ENCODE results near the gene PTGDS. TPM values are rescaled to one million over a fixed set of nuclear protein-coding genes. Genes with fewer than 3 reads are reported as not detected.

PTGDS gene
- total RNA-seq, 3 donors from 2014 or later = 46.7 to 72.6 (median 48.2) TPM

DNA sequence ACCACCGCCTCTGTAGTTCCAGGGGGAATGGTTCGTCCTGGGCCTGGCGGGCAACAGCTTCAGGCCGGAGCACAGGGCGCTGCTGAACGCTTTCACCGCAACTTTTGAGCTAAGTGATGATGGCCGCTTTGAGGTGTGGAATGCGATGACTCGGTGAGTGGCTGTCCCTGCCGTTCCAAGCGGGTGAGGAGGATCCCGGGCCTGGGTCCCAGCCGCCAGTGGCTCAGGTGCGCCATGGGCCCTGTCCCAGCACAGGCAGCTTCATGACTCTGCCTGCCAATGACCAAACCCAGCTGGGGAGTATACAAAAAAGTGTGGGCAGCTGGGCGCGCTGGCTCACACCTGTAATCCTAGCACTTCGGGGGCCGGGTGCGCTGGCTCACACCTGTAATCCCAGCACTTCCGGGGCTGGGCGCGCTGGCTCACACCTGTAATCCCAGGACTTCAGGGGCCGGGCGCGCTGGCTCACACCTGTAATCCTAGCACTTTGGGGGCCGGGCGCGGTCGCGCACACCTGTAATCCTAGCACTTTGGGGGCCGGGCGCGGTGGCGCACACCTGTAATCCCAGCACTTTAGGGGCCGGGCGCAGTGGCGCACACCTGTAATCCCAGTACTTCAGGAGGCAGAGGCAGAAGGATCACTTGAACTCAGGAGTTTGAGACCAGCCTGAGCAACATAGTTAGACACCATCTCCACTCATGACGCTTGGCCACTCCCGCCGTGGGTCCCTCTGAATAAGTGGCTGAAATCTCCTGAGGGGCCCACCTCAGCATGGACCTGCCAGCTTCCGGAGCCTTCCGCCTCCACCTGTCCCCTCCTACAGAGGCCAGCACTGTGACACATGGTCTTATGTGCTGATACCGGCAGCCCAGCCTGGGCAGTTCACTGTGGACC lies 24.2 kb upstream of the PTGDS start:
- H3K4me3 ChIP-seq = no peak overlapping the region
- H3K36me3 ChIP-seq = no peaks in the 10 kb centered on the region
- no peak for DNase-seq (ENCODE audit: low spot score in 2 of 2)
- no peaks in the 10 kb centered on the region for H3K27me3 ChIP-seq
- TF ChIP-seq POLR2AphosphoS5 (IDR thresholded peaks at IDR 0.05) (no peak), POLR2A (IDR thresholded peaks at IDR 0.05) (no peak)
- TF ChIP-seq, protein P1, sequence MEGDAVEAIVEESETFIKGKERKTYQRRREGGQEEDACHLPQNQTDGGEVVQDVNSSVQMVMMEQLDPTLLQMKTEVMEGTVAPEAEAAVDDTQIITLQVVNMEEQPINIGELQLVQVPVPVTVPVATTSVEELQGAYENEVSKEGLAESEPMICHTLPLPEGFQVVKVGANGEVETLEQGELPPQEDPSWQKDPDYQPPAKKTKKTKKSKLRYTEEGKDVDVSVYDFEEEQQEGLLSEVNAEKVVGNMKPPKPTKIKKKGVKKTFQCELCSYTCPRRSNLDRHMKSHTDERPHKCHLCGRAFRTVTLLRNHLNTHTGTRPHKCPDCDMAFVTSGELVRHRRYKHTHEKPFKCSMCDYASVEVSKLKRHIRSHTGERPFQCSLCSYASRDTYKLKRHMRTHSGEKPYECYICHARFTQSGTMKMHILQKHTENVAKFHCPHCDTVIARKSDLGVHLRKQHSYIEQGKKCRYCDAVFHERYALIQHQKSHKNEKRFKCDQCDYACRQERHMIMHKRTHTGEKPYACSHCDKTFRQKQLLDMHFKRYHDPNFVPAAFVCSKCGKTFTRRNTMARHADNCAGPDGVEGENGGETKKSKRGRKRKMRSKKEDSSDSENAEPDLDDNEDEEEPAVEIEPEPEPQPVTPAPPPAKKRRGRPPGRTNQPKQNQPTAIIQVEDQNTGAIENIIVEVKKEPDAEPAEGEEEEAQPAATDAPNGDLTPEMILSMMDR (IDR thresholded peaks at IDR 0.05) = no peak
- intact Hi-C loops (cut with DNase I; ENCODE audit: low total_unique reads) = no loop called here
- peaks cover 0 to 7% of the 10 kb centered on the region in 2 donors for H3K4me1 ChIP-seq
- H3K9me3 ChIP-seq = no peaks in the 10 kb centered on the region
- no peak overlapping the region for H3K27ac ChIP-seq

DNA sequence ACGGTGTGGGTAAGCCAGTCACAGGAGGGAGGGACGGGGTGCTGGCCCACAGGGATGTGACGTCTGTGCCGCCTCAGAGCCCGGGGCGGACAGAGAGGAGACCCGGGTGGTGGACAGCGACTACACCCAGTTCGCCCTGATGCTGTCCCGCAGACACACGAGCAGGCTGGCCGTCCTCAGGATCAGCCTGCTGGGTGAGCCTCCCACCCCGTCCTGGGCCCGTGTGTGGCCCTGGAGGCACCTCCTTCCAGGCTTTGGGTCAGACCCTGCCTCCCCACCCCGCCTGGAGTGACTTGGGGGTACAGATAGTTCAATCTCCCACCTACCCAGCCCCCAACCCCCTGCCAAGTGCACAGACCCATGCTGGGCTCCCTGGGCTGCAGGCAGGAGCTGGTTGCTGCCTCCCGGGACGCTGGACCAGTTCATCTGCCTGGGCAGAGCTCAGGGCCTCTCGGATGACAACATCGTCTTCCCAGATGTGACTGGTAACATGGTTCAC lies 23.5 kb upstream of the PTGDS start:
- no peaks in the 10 kb centered on the region for H3K27me3 ChIP-seq
- peaks cover 0 to 7% of the 10 kb centered on the region in 2 donors for H3K4me1 ChIP-seq
- no peaks in the 10 kb centered on the region for H3K9me3 ChIP-seq
- TF ChIP-seq POLR2A (IDR thresholded peaks at IDR 0.05) (no peak), POLR2AphosphoS5 (IDR thresholded peaks at IDR 0.05) (no peak)
- TF ChIP-seq, protein P1 (IDR thresholded peaks at IDR 0.05) = no peak
- DNase-seq (ENCODE audit: low spot score in 2 of 2) = no peak
- H3K27ac ChIP-seq = no peak overlapping the region
- intact Hi-C loops (cut with DNase I; ENCODE audit: low total_unique reads) = no loop called here
- no peak overlapping the region for H3K4me3 ChIP-seq
- H3K36me3 ChIP-seq = no peaks in the 10 kb centered on the region

DNA sequence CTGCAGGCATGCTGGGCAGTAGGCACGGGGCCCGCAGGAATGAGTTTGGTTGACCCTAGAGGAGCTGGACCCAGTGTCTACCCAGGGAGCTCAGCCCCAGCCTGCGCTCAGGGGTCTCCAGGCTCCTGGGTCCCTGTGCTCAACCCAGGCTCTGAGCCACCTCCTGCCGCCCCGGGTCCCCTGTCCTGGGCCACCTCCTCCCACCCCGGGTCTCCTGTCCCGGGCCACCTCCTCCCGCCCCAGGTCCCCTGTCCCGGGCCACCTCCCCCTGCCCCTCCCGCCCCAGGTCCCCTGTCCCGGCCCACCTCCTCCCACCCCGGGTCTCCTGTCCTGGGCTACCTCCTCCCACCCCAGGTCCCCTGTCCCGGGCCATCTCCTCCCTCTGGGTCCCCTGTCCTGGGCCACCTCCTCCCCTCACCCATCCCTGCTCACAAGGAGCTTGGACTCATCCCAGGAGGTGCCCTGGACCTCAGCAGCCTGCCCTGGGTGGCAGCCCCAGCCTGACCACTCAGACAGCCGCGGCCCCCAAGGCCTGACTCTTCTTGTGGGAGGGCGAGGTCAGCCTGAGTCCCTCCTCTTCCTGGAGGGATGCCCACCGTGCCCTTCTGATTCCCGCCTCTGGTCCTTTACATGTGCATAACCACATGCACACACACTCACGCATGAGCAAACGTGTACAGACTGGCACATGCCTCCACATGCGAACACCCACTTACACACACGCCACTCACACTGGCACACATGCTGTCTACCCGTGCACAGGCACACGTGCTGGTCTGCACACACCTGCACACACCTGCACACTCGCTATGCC lies 22.8 kb upstream of the PTGDS start:
- Histone ChIP-seq H3K4me1 (peaks cover 0 to 1% of the 10 kb centered on the region in 2 donors), H3K4me3 (no peak overlapping the region), H3K27ac (no peak overlapping the region), H3K9me3 (no peaks in the 10 kb centered on the region), H3K27me3 (no peaks in the 10 kb centered on the region), H3K36me3 (no peaks in the 10 kb centered on the region)
- DNase-seq (ENCODE audit: low spot score in 2 of 2) = no peak
- intact Hi-C loops (cut with DNase I; ENCODE audit: low total_unique reads) = no loop called here
- TF ChIP-seq, protein P1 (IDR thresholded peaks at IDR 0.05) = no peak
- TF ChIP-seq POLR2AphosphoS5 (IDR thresholded peaks at IDR 0.05) (no peak), POLR2A (IDR thresholded peaks at IDR 0.05) (no peak)

DNA sequence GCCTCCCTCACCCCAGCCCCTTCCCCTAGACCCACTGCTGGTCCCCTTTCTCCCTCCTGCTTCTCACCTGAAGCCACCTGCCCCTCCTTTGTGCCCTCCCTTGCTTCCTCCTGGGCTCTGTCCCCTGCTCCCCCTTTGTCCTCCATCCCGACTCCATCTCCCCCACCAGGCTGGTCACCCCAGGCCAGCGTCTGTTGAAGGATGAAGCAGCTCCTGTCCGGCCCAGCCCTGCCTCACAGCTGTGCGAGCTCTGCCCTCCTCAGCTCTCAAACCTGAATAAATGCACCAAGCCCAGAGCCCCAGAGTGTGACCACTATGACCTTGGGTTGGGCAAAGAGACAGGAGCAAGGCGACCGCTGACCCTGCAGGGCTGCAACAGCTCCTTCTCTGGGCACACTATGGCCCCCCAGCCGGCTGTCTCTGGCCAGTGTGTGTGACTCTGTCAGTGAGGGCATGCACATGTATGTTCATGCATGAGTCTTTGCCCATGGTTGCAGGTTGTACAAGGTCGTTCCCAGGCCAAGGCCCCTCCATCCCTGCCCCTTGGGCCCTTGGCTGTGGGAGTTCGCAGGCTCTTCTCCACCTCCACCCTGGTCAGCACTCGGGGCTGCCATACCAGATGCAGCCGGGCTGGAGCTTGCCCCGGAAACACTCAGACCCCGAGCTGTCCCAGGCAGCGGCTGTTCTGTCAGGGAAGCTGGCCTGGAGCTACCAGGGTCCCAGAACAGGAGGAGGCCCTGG lies 21.9 kb upstream of the PTGDS start:
- Histone ChIP-seq H3K4me1 (no peaks in the 10 kb centered on the region), H3K4me3 (no peak overlapping the region), H3K36me3 (no peaks in the 10 kb centered on the region), H3K27me3 (no peaks in the 10 kb centered on the region), H3K27ac (no peak overlapping the region), H3K9me3 (no peaks in the 10 kb centered on the region)
- DNase-seq (ENCODE audit: low spot score in 2 of 2) = no peak
- TF ChIP-seq POLR2AphosphoS5 (IDR thresholded peaks at IDR 0.05) (no peak), POLR2A (IDR thresholded peaks at IDR 0.05) (no peak)
- TF ChIP-seq, protein P1 (IDR thresholded peaks at IDR 0.05) = no peak
- intact Hi-C loops (cut with DNase I; ENCODE audit: low total_unique reads) = no loop called here

Data from breast epithelium (tissue), 4 donors.